Fibroblast of mammary gland (primary cell): ENCODE results near the gene SUSD2.

Experiments
- DNase-seq: peaks from one replicate; pipeline ENCODE4 v3.0.0-alpha.2; 2010; ENCODE audit warnings: low read depth
- H3K4me3 ChIP-seq: 2 replicates; pipeline ENCODE4 v1.5.1; 2011; ENCODE audit warnings: low read depth, mild to moderate bottlenecking, low read length, moderate library complexity; ENCODE audit not compliant: control insufficient read depth
- CTCF ChIP-seq: conservative IDR thresholded peaks from 2 replicates; pipeline ENCODE4 v1.5.1; 2011; ENCODE audit warnings: low read depth, low read length, inconsistent platforms; ENCODE audit not compliant: control insufficient read depth, insufficient read depth

The SUSD2 gene

DNA sequence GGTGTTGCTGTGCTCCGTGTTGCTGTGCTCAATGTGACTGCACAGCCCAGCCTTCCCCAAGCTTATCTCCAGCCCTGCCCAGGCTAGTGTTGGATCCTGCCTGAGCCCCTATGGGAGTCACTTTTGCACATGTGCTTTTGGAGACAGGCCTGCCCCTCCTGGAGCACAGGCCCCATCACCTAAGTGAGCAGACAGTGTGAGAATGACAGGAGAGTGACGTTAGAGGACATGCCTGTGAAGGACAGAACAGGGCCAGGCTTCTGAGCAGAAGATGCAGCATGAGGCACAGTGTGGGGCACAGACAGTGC, 36.6 kb upstream of the SUSD2 start:
- no peak for DNase-seq
- H3K4me3 ChIP-seq, result no peak overlapping the region
- no peak for TF ChIP-seq CTCF

GRCh38 chr22:24145446-24146193, 35.7 kb upstream of the SUSD2 start:
- no peak for DNase-seq
- H3K4me3 ChIP-seq, result no peak overlapping the region
- no peak for TF ChIP-seq CTCF

GRCh38 chr22:24146194-24146616, 35.1 kb upstream of the SUSD2 start:
- DNase-seq, result peak; percentile 89
- no peak overlapping the region for H3K4me3 ChIP-seq
- TF ChIP-seq CTCF, result no peak

GRCh38 chr22:24146791-24147353, 34.4 kb upstream of the SUSD2 start:
- no peak overlapping the region for H3K4me3 ChIP-seq
- peak; percentile 77 for DNase-seq
- no peak for TF ChIP-seq CTCF

- no peak for DNase-seq
- no peak for TF ChIP-seq CTCF
- no peak overlapping the region for H3K4me3 ChIP-seq
Observed at GRCh38 chr22:24147666-24148065, 33.6 kb upstream of the SUSD2 start.

DNA sequence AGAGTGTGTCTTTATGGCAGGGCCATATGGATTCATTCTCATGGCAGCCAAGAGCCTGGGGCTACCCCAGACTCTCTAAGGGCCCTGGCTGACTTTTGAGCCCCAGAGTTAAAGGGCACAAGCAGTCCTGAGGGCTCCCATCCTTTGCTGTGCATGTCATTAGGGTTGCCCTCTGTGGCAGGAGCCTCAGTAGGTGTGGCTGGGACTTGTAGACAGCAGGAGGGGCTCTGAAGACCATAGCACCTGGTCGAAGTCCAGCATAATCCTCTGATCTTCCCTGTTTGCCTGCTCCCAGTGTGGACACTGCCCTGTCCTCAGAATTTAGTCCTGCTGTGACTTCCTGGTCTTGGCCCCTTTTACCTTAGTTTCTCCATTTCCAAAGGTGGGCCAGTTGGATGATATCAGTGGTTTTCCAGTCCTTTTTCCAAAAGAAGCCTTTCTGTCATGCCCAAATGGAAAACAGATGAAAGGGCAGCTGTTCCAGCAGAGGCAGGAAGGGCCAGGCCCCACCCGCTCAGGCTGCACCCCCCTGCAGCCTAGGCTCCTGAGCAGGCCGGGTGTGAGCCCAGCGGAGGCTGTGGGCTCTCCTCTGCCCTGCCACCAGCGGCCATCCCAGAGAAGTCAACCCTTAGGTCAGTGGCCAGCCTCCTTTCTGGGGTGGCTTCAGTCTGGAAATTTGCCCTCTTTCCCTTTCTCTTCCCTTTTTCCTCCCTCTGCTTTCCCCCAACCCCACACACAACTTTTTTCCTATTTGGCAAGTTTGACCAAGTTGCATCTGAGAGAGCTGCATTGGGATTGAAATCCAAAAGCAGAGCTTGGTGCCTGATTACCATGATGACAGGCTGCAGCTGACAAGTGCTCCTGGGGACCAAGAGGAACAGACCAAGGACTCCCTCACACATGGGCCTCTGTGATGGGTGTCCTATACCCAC, 32.8 kb upstream of the SUSD2 start:
- H3K4me3 ChIP-seq, result no peak overlapping the region
- DNase-seq, result no peak
- TF ChIP-seq CTCF, result no peak
